HCT116 (cell line): ENCODE measurements around the gene CA7. TPM values are rescaled to one million over a fixed set of nuclear protein-coding genes. Genes with fewer than 3 reads are reported as not detected.

ENCODE experiments used
- ATAC-seq: fragments of 200-7000 bp; cut with Tn5 transposase; 2 replicates; pipeline ENCODE4 v1.9.1; 2020; ENCODE audit warnings: mild to moderate bottlenecking, moderate library complexity
- BruUV-seq: library from RNA; stranded (reverse); fragments of 400-500 nt; replicated peaks from 2 replicates; lab custom pipeline; 2021; lab: Mats Ljungman, UMichigan
- CTCF ChIA-PET: fragments of 300-600 bp; sonication (Branson Sonifier 250); formaldehyde crosslinking; loops from one replicate; lab custom pipeline; 2021; ENCODE audit warnings: antibody characterized with exemption; lab: Charles Lee
- POLR2A ChIA-PET: fragments of 300-600, 350-600 bp; sonication (Branson Sonifier 250); formaldehyde crosslinking; loops from one replicate; lab custom pipeline; 2021; ENCODE audit warnings: antibody characterized with exemption; lab: Charles Lee
- RAD21 ChIA-PET, 2 experiments: fragments of 300-600 bp; sonication (Branson Sonifier 250); formaldehyde crosslinking; loops; one replicate each; lab custom pipeline; 2023; ENCODE audit warnings: low total read pairs in 2 of 2; ENCODE audit not compliant: uncharacterized antibody in 2 of 2, unreplicated experiment in 2 of 2, low non-redundant PET in 1 of 2; lab: Charles Lee
- DNase-seq: peaks from one replicate; pipeline ENCODE4 v3.0.0-alpha.2; 2010; ENCODE audit warnings: low read depth, low spot score
- H2AFZ ChIP-seq: fragments of 200-600 bp; shearing (Covaris generic), sonication (generic); 2 replicates; pipeline ENCODE4 v1.6.1; 2017; ENCODE audit warnings: low read depth, mixed run types, mixed read lengths, antibody characterized with exemption, low read length; ENCODE audit not compliant: poor library complexity, severe bottlenecking
- H3K27ac ChIP-seq: 2 replicates; pipeline ENCODE4 v1.5.1; 2012; ENCODE audit warnings: low read depth, low read length
- H3K27me3 ChIP-seq: fragments of 200-600 bp; sonication (generic); 2 replicates; pipeline ENCODE4 v1.6.1; 2016; ENCODE audit warnings: mixed run types, low read length, mixed read lengths; ENCODE audit not compliant: insufficient read depth
- H3K36me3 ChIP-seq, 2 experiments: fragments of 200-500 bp in 1 of 2; fragments of 200-600 bp in 1 of 2; sonication (Bioruptor generic) in 1 of 2; sonication (generic) in 1 of 2; 2 replicates each; pipeline versions ENCODE4 v1.5.1 to v1.6.1; 2014 to 2016; ENCODE audit warnings: low read length in 2 of 2, inconsistent platforms in 1 of 2, mixed read lengths in 1 of 2, mixed run types in 1 of 2; ENCODE audit not compliant: insufficient read depth in 2 of 2, control insufficient read depth in 1 of 2
- H3K4me1 ChIP-seq, 2 experiments: fragments of 200-600 bp in 1 of 2; sonication (generic) in 1 of 2; 2 replicates each; pipeline versions ENCODE4 v1.5.1 to v1.6.1; 2012 to 2017; ENCODE audit warnings: low read length in 2 of 2, inconsistent platforms in 1 of 2, mild to moderate bottlenecking in 1 of 2, mixed read lengths in 1 of 2, mixed run types in 1 of 2, moderate library complexity in 1 of 2; ENCODE audit not compliant: insufficient read depth in 2 of 2, control insufficient read depth in 1 of 2
- H3K4me2 ChIP-seq: fragments of 200-600 bp; sonication (generic); 2 replicates; pipeline ENCODE4 v1.6.1; 2017; ENCODE audit warnings: mixed run types, low read length, mixed read lengths
- H3K4me3 ChIP-seq, 2 experiments: fragments of 200-600 bp in 1 of 2; sonication (generic) in 1 of 2; replicated peaks in 1 of 2; 2 replicates each; pipeline ENCODE4 v1.5.1; 2011 to 2016; ENCODE audit warnings: low read length in 2 of 2, control low read depth in 1 of 2, low read depth in 1 of 2, mild to moderate bottlenecking in 1 of 2, mixed read lengths in 1 of 2, mixed run types in 1 of 2
- H3K79me2 ChIP-seq: fragments of 200-600 bp; sonication (generic); 2 replicates; pipeline ENCODE4 v1.6.1; 2017; ENCODE audit warnings: mild to moderate bottlenecking, mixed run types, low read length, moderate library complexity, mixed read lengths; ENCODE audit not compliant: insufficient read depth
- H3K9ac ChIP-seq: fragments of 200-600 bp; sonication (generic); 2 replicates; pipeline ENCODE4 v1.6.1; 2016; ENCODE audit warnings: low read length, mixed read lengths
- H3K9me2 ChIP-seq: fragments of 200-600 bp; sonication (generic), shearing (Covaris generic); 2 replicates; pipeline ENCODE4 v1.6.1; 2017; ENCODE audit warnings: mixed run types, mild to moderate bottlenecking, moderate library complexity; ENCODE audit not compliant: insufficient read depth
- H3K9me3 ChIP-seq, 2 experiments: fragments of 200-500 bp in 1 of 2; fragments of 200-600 bp in 1 of 2; sonication (Bioruptor generic) in 1 of 2; sonication (generic) in 1 of 2; 2 replicates each; pipeline ENCODE4 v1.6.1; 2014 to 2017; ENCODE audit warnings: low read length in 2 of 2, mixed read lengths in 2 of 2, inconsistent platforms in 1 of 2, low read depth in 1 of 2, mild to moderate bottlenecking in 1 of 2, mixed run types in 1 of 2, moderate library complexity in 1 of 2; ENCODE audit not compliant: control insufficient read depth in 1 of 2, insufficient read depth in 1 of 2
- H4K20me1 ChIP-seq: fragments of 200-600 bp; sonication (generic), shearing (Covaris generic); 2 replicates; pipeline ENCODE4 v1.6.1; 2017; ENCODE audit warnings: mixed run types, mild to moderate bottlenecking, moderate library complexity; ENCODE audit not compliant: insufficient read depth
- CBX3 ChIP-seq: IDR thresholded peaks from 2 replicates; pipeline ENCODE4 v1.6.1; 2012; ENCODE audit warnings: low read depth
- FOSL1 ChIP-seq: IDR thresholded peaks from 2 replicates; pipeline ENCODE4 v1.6.1; 2012; ENCODE audit warnings: low read depth
- MAX ChIP-seq: IDR thresholded peaks from 2 replicates; pipeline ENCODE4 v1.6.1; 2012
- REST ChIP-seq: IDR thresholded peaks from 2 replicates; pipeline ENCODE4 v1.6.1; 2012; ENCODE audit warnings: low read depth
- YY1 ChIP-seq: IDR thresholded peaks from 2 replicates; pipeline ENCODE4 v1.6.1; 2011; ENCODE audit warnings: low read length, low read depth, moderate library complexity, mild to moderate bottlenecking; ENCODE audit not compliant: insufficient replicate concordance; ENCODE audit errors: extremely low read depth
- intact Hi-C: fragments of 100-400 bp; cut with micrococcal nuclease; formaldehyde crosslinking; loops from 2 replicates; pipeline ENCODE4 v1.10.0; 2022
- total RNA-seq: library from RNA; stranded (reverse); gene quantifications from one replicate; pipeline ENCODE4 v1.2.1, GENCODE V29; 2021; ENCODE audit not compliant: unreplicated experiment

The CA7 gene
- total RNA-seq, 1 experiment from 2014 or later: not detected

- Histone ChIP-seq H3K79me2 (no peaks in the 10 kb centered on the region), H3K9me3 (no peaks in the 10 kb centered on the region), H3K9me2 (no peaks in the 10 kb centered on the region), H3K27ac (peak overlapping the region; percentile 65), H4K20me1 (no peaks in the 10 kb centered on the region), H3K9ac (no peak overlapping the region), H3K4me3 (peak overlapping the region in 1 of 2 experiments; percentile 23; a peak in 1 of 4 replicates), H3K4me1 (peaks cover 12 to 27% of the 10 kb centered on the region in 2 experiments), H3K4me2 (peak overlapping the region; percentile 87), H3K36me3 (no peaks in the 10 kb centered on the region), H2AFZ (no peak overlapping the region), H3K27me3 (no peaks in the 10 kb centered on the region)
- no peak for TF ChIP-seq REST
- no peak for TF ChIP-seq FOSL1
- TF ChIP-seq MAX: no peak
- no peak for TF ChIP-seq CBX3
- no peak for TF ChIP-seq YY1
- intact Hi-C loops: loop anchor here (2.0 to 5.0 kb wide), 2 partner anchors 311 to 467 kb away; no protein-coding TSS in a partner anchor
- BruUV-seq: no TSS peak
- RAD21 ChIA-PET: interaction anchor here (0.8 to 1.6 kb wide), 2 partner anchors 42 to 179 kb away, joined by 3 to 6 read pairs; partner anchors contain the start of gene NAE1 (in 1 of the 2)
- ATAC-seq (no peak), DNase-seq (no peak)
- CTCF ChIA-PET: interaction anchor here (0.6 to 2.6 kb wide), 15 partner anchors 9 to 468 kb away, joined by 3 to 19 read pairs (median 5); partner anchors contain the start of gene NAE1
- POLR2A ChIA-PET: interaction anchor here (0.6 to 1.6 kb wide), 4 partner anchors 8 to 80 kb away, joined by 3 to 5 read pairs (median 4); partner anchors contain the start of gene NAE1
Measured at GRCh38 chr16:66873685-66874055, 29.5 kb downstream of the CA7 start.
